Naive thymus-derived CD4-positive, alpha-beta T cell (primary cell): ENCODE results near the gene MARCO. TPM values are rescaled to one million over a fixed set of nuclear protein-coding genes. Genes with fewer than 3 reads are reported as not detected.
"Not testable (repeated sequence)": the region's sequence is repeated elsewhere in the genome, so short reads cannot be mapped to it uniquely, and the experiment has no call there.

Source experiments
- ATAC-seq: fragments of 150-1000 bp; cut with Tn5 transposase; 2 replicates; pipeline ENCODE4 v1.10.0; 2021; ENCODE audit warnings: mild to moderate bottlenecking, moderate library complexity
- CTCF ChIA-PET: fragments of 350-600 bp; sonication (Branson Sonifier 250); formaldehyde crosslinking; loops from one replicate; lab custom pipeline; 2021; ENCODE audit warnings: antibody characterized with exemption; lab: Charles Lee
- POLR2A ChIA-PET: fragments of 350-600 bp; sonication (Branson Sonifier 250); formaldehyde crosslinking; loops from one replicate; lab custom pipeline; 2021; ENCODE audit warnings: antibody characterized with exemption, inconsistent platforms; lab: Charles Lee
- DNase-seq, 9 donors: peaks; one replicate each; pipeline versions ENCODE4 v3.0.0 to v3.0.0-alpha.2; 2020 to 2022; ENCODE audit warnings: mixed read lengths in 1 of 9
- H3K27ac ChIP-seq: one replicate; pipeline ENCODE4 v1.7.0; 2013; ENCODE audit warnings: mild to moderate bottlenecking, low read depth, low read length, moderate library complexity
- H3K27me3 ChIP-seq, 2 donors: one replicate each; pipeline ENCODE4 v1.7.0; 2013; ENCODE audit warnings: low read length in 2 of 2, mild to moderate bottlenecking in 2 of 2, moderate library complexity in 2 of 2; ENCODE audit not compliant: control insufficient read depth in 2 of 2, insufficient read depth in 2 of 2
- H3K36me3 ChIP-seq, 3 experiments: 1 replicate in 2 of 3; 2 replicates in 1 of 3; pipeline ENCODE4 v1.7.0; 2013; ENCODE audit warnings: low read length in 3 of 3, mild to moderate bottlenecking in 3 of 3, moderate library complexity in 1 of 3; ENCODE audit not compliant: insufficient read depth in 3 of 3, control insufficient read depth in 2 of 3
- H3K4me1 ChIP-seq, 2 donors: one replicate each; pipeline ENCODE4 v1.7.0; 2013; ENCODE audit warnings: low read length in 2 of 2, mild to moderate bottlenecking in 2 of 2, moderate library complexity in 1 of 2; ENCODE audit not compliant: control insufficient read depth in 2 of 2, insufficient read depth in 2 of 2
- H3K4me3 ChIP-seq: 2 replicates; pipeline ENCODE4 v1.7.0; 2013; ENCODE audit warnings: mild to moderate bottlenecking, low read length
- H3K9me3 ChIP-seq, 3 experiments: 1 replicate in 2 of 3; 2 replicates in 1 of 3; pipeline ENCODE4 v1.7.0; 2013; ENCODE audit warnings: low read length in 3 of 3; ENCODE audit not compliant: control insufficient read depth in 2 of 3
- H3K27ac Mint-ChIP-seq, 9 donors: one replicate each; pipeline ENCODE4 v1.8.0; 2020 to 2022; ENCODE audit warnings: mixed read lengths in 9 of 9, mild to moderate bottlenecking in 8 of 9, moderate library complexity in 5 of 9, inconsistent platforms in 2 of 9
- H3K27me3 Mint-ChIP-seq, 5 donors: one replicate each; pipeline ENCODE4 v1.8.0; 2021 to 2022; ENCODE audit warnings: mixed read lengths in 5 of 5, mild to moderate bottlenecking in 1 of 5
- H3K36me3 Mint-ChIP-seq, 5 donors: one replicate each; pipeline ENCODE4 v1.8.0; 2020 to 2022; ENCODE audit warnings: mixed read lengths in 5 of 5, mild to moderate bottlenecking in 3 of 5, inconsistent platforms in 1 of 5
- H3K4me1 Mint-ChIP-seq, 7 donors: one replicate each; pipeline ENCODE4 v1.8.0; 2020 to 2022; ENCODE audit warnings: mixed read lengths in 7 of 7, mild to moderate bottlenecking in 3 of 7, inconsistent platforms in 1 of 7
- H3K4me3 Mint-ChIP-seq, 10 donors: one replicate each; pipeline ENCODE4 v1.8.0; 2020 to 2022; ENCODE audit warnings: mild to moderate bottlenecking in 10 of 10, mixed read lengths in 10 of 10, moderate library complexity in 6 of 10, inconsistent platforms in 2 of 10
- H3K9me3 Mint-ChIP-seq, 11 donors: one replicate each; pipeline ENCODE4 v1.8.0; 2020 to 2022; ENCODE audit warnings: mixed read lengths in 11 of 11, mild to moderate bottlenecking in 4 of 11, inconsistent platforms in 1 of 11, moderate library complexity in 1 of 11
- intact Hi-C, 2 donors: fragments of 100-400 bp; cut with micrococcal nuclease; formaldehyde crosslinking; loops; one replicate each; pipeline ENCODE4 v1.15.1; 2023
- polyA plus RNA-seq, 2 donors: library from polyadenylated mRNA; unstranded; fragments of 300-500 nt; fragmentation: Illumina TruSeq; gene quantifications; one replicate each; pipeline ENCODE4 v1.2.3, GENCODE V29; 2021
- total RNA-seq, 6 experiments: library from RNA in 5 of 6; stranded (reverse) in 5 of 6; gene quantifications; 1 replicate in 5 of 6; 2 replicates in 1 of 6; pipeline ENCODE4 v1.2.3 and lab custom pipeline; 2021 to 2026

MARCO gene
- total and polyA plus RNA-seq, 7 experiments from 2014 or later: 0.48 to 2.6 TPM; not detected in 5

- Histone ChIP-seq H3K4me1 (no peaks in the 10 kb centered on the region), H3K27me3 (no peaks in the 10 kb centered on the region), H3K27ac (no peak overlapping the region), H3K36me3 (no peaks in the 10 kb centered on the region), H3K4me3 (no peak overlapping the region), H3K9me3 (no peaks in the 10 kb centered on the region)
- Mint-ChIP-seq H3K4me3 (peak overlapping the region in 1 of 10 donors; percentile 62), H3K9me3 (no peaks in the 10 kb centered on the region), H3K27me3 (peaks cover 0 to 8% (median 3%) of the 10 kb centered on the region in 5 donors), H3K27ac (peak overlapping the region in 3 of 9 donors; percentile 59 to 78 (median 66)), H3K36me3 (no peaks in the 10 kb centered on the region), H3K4me1 (peaks cover 0 to 17% (median 11%) of the 10 kb centered on the region in 7 donors)
- no peak for DNase-seq
- intact Hi-C loops: loop anchor here in 1 of 2 donors (5.0 kb wide), 1 partner anchor 38 kb away; no protein-coding TSS in a partner anchor
- ATAC-seq: no peak
- CTCF ChIA-PET: interaction anchor here (1.7 kb wide), 1 partner anchor 59 kb away, joined by 8 read pairs; no protein-coding TSS in a partner anchor
- POLR2A ChIA-PET: interaction anchor here (0.7 kb wide), 1 partner anchor 17 kb away, joined by 3 read pairs; no protein-coding TSS in a partner anchor
Observed at GRCh38 chr2:118939994-118940393, 2.0 kb upstream of the MARCO start.

- peaks cover 0 to 8% (median 3%) of the 10 kb centered on the region in 5 donors for H3K27me3 Mint-ChIP-seq
- no peaks in the 10 kb centered on the region for H3K9me3 Mint-ChIP-seq
- peak overlapping the region in 8 of 10 donors; percentile 29 to 62 (median 53) for H3K4me3 Mint-ChIP-seq
- DNase-seq: peak in 1 of 9 donors; percentile 0
- H3K36me3 Mint-ChIP-seq: no peaks in the 10 kb centered on the region
- peak overlapping the region in 5 of 9 donors; percentile 17 to 78 (median 59) for H3K27ac Mint-ChIP-seq
- peaks cover 0 to 17% (median 11%) of the 10 kb centered on the region in 7 donors for H3K4me1 Mint-ChIP-seq
- ChIA-PET POLR2A (interaction anchor here (0.7 kb wide), 1 partner anchor 16 kb away, joined by 3 read pairs; no protein-coding TSS in a partner anchor), CTCF (interaction anchor here (1.7 kb wide), 1 partner anchor 59 kb away, joined by 8 read pairs; no protein-coding TSS in a partner anchor)
- intact Hi-C loops: loop anchor here in 1 of 2 donors (5.0 kb wide), 1 partner anchor 38 kb away; no protein-coding TSS in a partner anchor
- ATAC-seq: peak; percentile 57
- H3K4me3 ChIP-seq: no peak overlapping the region
- H3K4me1 ChIP-seq: no peaks in the 10 kb centered on the region
- no peaks in the 10 kb centered on the region for H3K27me3 ChIP-seq
- H3K36me3 ChIP-seq: no peaks in the 10 kb centered on the region
- H3K9me3 ChIP-seq: no peaks in the 10 kb centered on the region
- H3K27ac ChIP-seq: no peak overlapping the region
Observed at GRCh38 chr2:118940486-118941120, 1.4 kb upstream of the MARCO start.

- Mint-ChIP-seq H3K9me3 (peaks cover 0 to 3% (median 0%) of the 10 kb centered on the region in 11 donors), H3K36me3 (peaks cover 0 to 3% (median 0%) of the 10 kb centered on the region in 5 donors), H3K4me3 (no peak overlapping the region), H3K27ac (no peak overlapping the region), H3K4me1 (peaks cover 0 to 17% (median 11%) of the 10 kb centered on the region in 7 donors), H3K27me3 (peaks cover 0 to 8% (median 3%) of the 10 kb centered on the region in 5 donors)
- no peak overlapping the region for H3K27ac ChIP-seq
- no peaks in the 10 kb centered on the region for H3K4me1 ChIP-seq
- intact Hi-C loops: loop anchor here in 1 of 2 donors (5.0 kb wide), 1 partner anchor 41 kb away; no protein-coding TSS in a partner anchor
- no peak for DNase-seq
- ChIA-PET POLR2A (no interaction called here), CTCF (no interaction called here)
- no peaks in the 10 kb centered on the region for H3K36me3 ChIP-seq
- ATAC-seq: no peak
- H3K27me3 ChIP-seq: no peaks in the 10 kb centered on the region
- no peaks in the 10 kb centered on the region for H3K9me3 ChIP-seq
- no peak overlapping the region for H3K4me3 ChIP-seq
Observed at GRCh38 chr2:118943286-118943685, 1.3 kb downstream of the MARCO start.

GRCh38 chr2:118945881-118946280 lies 3.9 kb downstream of the MARCO start:
- intact Hi-C loops: no loop called here
- ChIA-PET CTCF (no interaction called here), POLR2A (no interaction called here)
- Histone ChIP-seq H3K9me3 (no peaks in the 10 kb centered on the region), H3K4me1 (no peaks in the 10 kb centered on the region), H3K27ac (no peak overlapping the region), H3K4me3 (no peak overlapping the region), H3K27me3 (no peaks in the 10 kb centered on the region), H3K36me3 (no peaks in the 10 kb centered on the region)
- peaks cover 0 to 4% (median 0%) of the 10 kb centered on the region in 11 donors for H3K9me3 Mint-ChIP-seq
- DNase-seq (no peak), ATAC-seq (peak; percentile 54)
- H3K27me3 Mint-ChIP-seq: peaks cover 0 to 10% (median 8%) of the 10 kb centered on the region in 5 donors
- H3K27ac Mint-ChIP-seq: no peak overlapping the region
- H3K4me1 Mint-ChIP-seq: peaks cover 0 to 9% (median 5%) of the 10 kb centered on the region in 7 donors
- H3K4me3 Mint-ChIP-seq: no peak overlapping the region
- peaks cover 0 to 5% (median 0%) of the 10 kb centered on the region in 5 donors for H3K36me3 Mint-ChIP-seq

GRCh38 chr2:118948266-118948665 lies 6.3 kb downstream of the MARCO start:
- H3K4me1 Mint-ChIP-seq, H3K4me3 ChIP-seq, DNase-seq, H3K4me1 ChIP-seq, H3K27ac ChIP-seq, H3K27me3 ChIP-seq, H3K9me3 ChIP-seq, H3K27ac Mint-ChIP-seq, H3K9me3 Mint-ChIP-seq, H3K4me3 Mint-ChIP-seq, intact Hi-C loops, CTCF ChIA-PET, H3K36me3 Mint-ChIP-seq, ATAC-seq, POLR2A ChIA-PET, H3K36me3 ChIP-seq: not testable (repeated sequence)
- H3K27me3 Mint-ChIP-seq: peaks cover 0 to 17% (median 12%) of the 10 kb centered on the region in 5 donors

GRCh38 chr2:118954297-118955060 lies 12.5 kb downstream of the MARCO start:
- DNase-seq: no peak
- ChIA-PET CTCF (no interaction called here), POLR2A (no interaction called here)
- intact Hi-C loops: no loop called here
- Histone ChIP-seq H3K4me3 (no peak overlapping the region), H3K27me3 (no peaks in the 10 kb centered on the region), H3K4me1 (no peaks in the 10 kb centered on the region), H3K36me3 (no peaks in the 10 kb centered on the region), H3K9me3 (no peaks in the 10 kb centered on the region), H3K27ac (no peak overlapping the region)
- ATAC-seq: peak; percentile 53
- peaks cover 0 to 14% (median 0%) of the 10 kb centered on the region in 5 donors for H3K36me3 Mint-ChIP-seq
- H3K9me3 Mint-ChIP-seq: peaks cover 0 to 56% (median 22%) of the 10 kb centered on the region in 11 donors
- peaks cover 0 to 14% (median 7%) of the 10 kb centered on the region in 5 donors for H3K27me3 Mint-ChIP-seq
- H3K4me3 Mint-ChIP-seq: no peak overlapping the region
- no peak overlapping the region for H3K27ac Mint-ChIP-seq
- peaks cover 0 to 6% (median 0%) of the 10 kb centered on the region in 7 donors for H3K4me1 Mint-ChIP-seq
